T-cell (primary cell): Measurements from ENCODE around the gene ACSS2. TPM values are rescaled to one million over a fixed set of nuclear protein-coding genes. Genes with fewer than 3 reads are reported as not detected.

Experiments used
- ATAC-seq, 4 experiments: fragments of 200-7000 bp in 3 of 4; fragments of 150-1000 bp in 1 of 4; cut with Tn5 transposase; replicated peaks in 1 of 4; 1 replicate in 3 of 4; 2 replicates in 1 of 4; pipeline ENCODE4 v1.10.0; 2021; ENCODE audit warnings: moderate library complexity in 3 of 4, mild to moderate bottlenecking in 2 of 4, moderate number of reproducible peaks in 1 of 4
- CTCF ChIA-PET, 2 donors: fragments of 300-600 bp; sonication (Branson Sonifier 250); formaldehyde crosslinking; loops; one replicate each; lab custom pipeline; 2022; ENCODE audit warnings: antibody characterized with exemption in 2 of 2; lab: Charles Lee
- POLR2A ChIA-PET, 2 donors: fragments of 300-600 bp; sonication (Branson Sonifier 250); formaldehyde crosslinking; loops; one replicate each; lab custom pipeline; 2022; ENCODE audit warnings: antibody characterized with exemption in 2 of 2; lab: Charles Lee
- DNase-seq, 35 experiments: peaks; one replicate each; pipeline versions ENCODE4 v3.0.0 to v3.0.0-alpha.2; 2013 to 2023
- H3K27ac ChIP-seq: one replicate; pipeline ENCODE4 v1.5.1; 2013; ENCODE audit warnings: low read length
- H3K27me3 ChIP-seq, 2 experiments: replicated peaks in 1 of 2; 1 replicate in 1 of 2; 2 replicates in 1 of 2; pipeline versions ENCODE4 v1.6.1 to v1.7.0; 2013; ENCODE audit warnings: low read length in 1 of 2, mixed read lengths in 1 of 2; ENCODE audit not compliant: control insufficient read depth in 2 of 2, insufficient read depth in 2 of 2; ENCODE audit errors: extremely low read depth in 1 of 2
- H3K36me3 ChIP-seq, 2 donors: 1 replicate in 1 of 2; 2 replicates in 1 of 2; pipeline versions ENCODE4 v1.6.1 to v1.7.0; 2013; ENCODE audit warnings: low read length in 1 of 2; ENCODE audit not compliant: control insufficient read depth in 2 of 2, insufficient read depth in 1 of 2; ENCODE audit errors: extremely low read depth in 1 of 2
- H3K4me1 ChIP-seq, 2 experiments: 1 replicate in 1 of 2; 2 replicates in 1 of 2; pipeline versions ENCODE4 v1.6.1 to v1.7.0; 2013; ENCODE audit warnings: low read length in 2 of 2, mixed read lengths in 1 of 2; ENCODE audit not compliant: insufficient read depth in 2 of 2, control insufficient read depth in 1 of 2; ENCODE audit errors: extremely low read depth in 1 of 2
- H3K4me3 ChIP-seq, 2 donors: 1 replicate in 1 of 2; 2 replicates in 1 of 2; pipeline versions ENCODE4 v1.5.1 to v1.7.0; 2013; ENCODE audit warnings: mild to moderate bottlenecking in 2 of 2, low read length in 1 of 2, moderate library complexity in 1 of 2; ENCODE audit not compliant: control insufficient read depth in 1 of 2; ENCODE audit errors: extremely low read depth in 1 of 2
- H3K9me3 ChIP-seq: 2 replicates; pipeline ENCODE4 v1.7.0; 2013
- H3K27ac Mint-ChIP-seq, 2 donors: one replicate each; pipeline ENCODE4 v1.8.0; 2020 to 2021; ENCODE audit warnings: mild to moderate bottlenecking in 2 of 2, mixed read lengths in 2 of 2
- H3K27me3 Mint-ChIP-seq, 2 donors: one replicate each; pipeline ENCODE4 v1.8.0; 2021 to 2022; ENCODE audit warnings: mixed read lengths in 2 of 2
- H3K36me3 Mint-ChIP-seq: one replicate; pipeline ENCODE4 v1.8.0; 2021; ENCODE audit warnings: mixed read lengths
- H3K4me1 Mint-ChIP-seq, 3 donors: one replicate each; pipeline ENCODE4 v1.8.0; 2020 to 2022; ENCODE audit warnings: mixed read lengths in 3 of 3, mild to moderate bottlenecking in 1 of 3
- H3K4me3 Mint-ChIP-seq, 3 donors: one replicate each; pipeline ENCODE4 v1.8.0; 2020 to 2022; ENCODE audit warnings: mild to moderate bottlenecking in 3 of 3, mixed read lengths in 3 of 3, moderate library complexity in 3 of 3
- H3K9me3 Mint-ChIP-seq, 3 donors: one replicate each; pipeline ENCODE4 v1.8.0; 2020 to 2022; ENCODE audit warnings: mixed read lengths in 3 of 3
- WGBS: methylation state at CpG from one replicate; pipeline ENCODE4 v1.1.5; 2013; ENCODE audit warnings: missing lambda C conversion rate; ENCODE audit not compliant: insufficient coverage; 5-methylcytosine and 5-hydroxymethylcytosine counted together
- total RNA-seq, 35 experiments: library from RNA in 6 of 35; stranded (reverse) in 6 of 35; fragments of 120-200 nt in 1 of 35; gene quantifications; one replicate each; pipeline versions ENCODE4 v1.2.1 to v1.2.4 and lab custom pipeline; 2013 to 2026

ACSS2 gene
- total RNA-seq, 5 donors from 2014 or later (not counting 1 experiment from before 2014, with no cell fraction given), result 24.7 to 34.7 (median 27.7) TPM

DNA sequence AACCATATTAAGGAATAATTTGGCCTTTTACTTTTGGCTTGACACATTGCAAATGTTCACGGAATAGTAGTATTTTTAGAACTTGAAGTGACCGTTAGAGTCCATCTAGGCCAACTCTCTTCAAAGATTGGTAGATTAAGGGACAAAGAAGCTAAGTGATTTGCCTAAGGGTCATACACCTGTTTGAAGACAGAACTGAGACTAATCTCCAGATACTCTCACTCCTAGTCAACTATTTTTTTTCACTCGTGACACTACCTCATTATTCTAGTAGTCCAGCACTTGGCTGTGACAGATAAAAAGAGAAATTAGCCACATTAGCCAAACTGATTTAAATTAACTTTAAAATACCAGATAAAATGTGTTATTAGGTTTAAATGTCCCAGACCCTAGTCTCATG is 10.6 kb downstream of the ACSS2 start:
- CTCF ChIA-PET, result no interaction called here
- Histone ChIP-seq H3K27me3 (no peaks in the 10 kb centered on the region), H3K9me3 (no peaks in the 10 kb centered on the region), H3K36me3 (peaks cover 3 to 11% of the 10 kb centered on the region in 2 donors), H3K27ac (no peak overlapping the region), H3K4me3 (no peak overlapping the region), H3K4me1 (peaks cover 0 to 9% of the 10 kb centered on the region in 2 experiments)
- ATAC-seq (no peak), DNase-seq (no peak)
- Mint-ChIP-seq H3K36me3 (peaks cover 32% of the 10 kb centered on the region), H3K27me3 (no peaks in the 10 kb centered on the region), H3K4me3 (no peak overlapping the region), H3K9me3 (no peaks in the 10 kb centered on the region), H3K27ac (no peak overlapping the region), H3K4me1 (peaks cover 24% of the 10 kb centered on the region in 3 donors)
- no CpG with 5 or more reads among the region's 3 CpGs for WGBS
- POLR2A ChIA-PET, result no interaction called here

DNA sequence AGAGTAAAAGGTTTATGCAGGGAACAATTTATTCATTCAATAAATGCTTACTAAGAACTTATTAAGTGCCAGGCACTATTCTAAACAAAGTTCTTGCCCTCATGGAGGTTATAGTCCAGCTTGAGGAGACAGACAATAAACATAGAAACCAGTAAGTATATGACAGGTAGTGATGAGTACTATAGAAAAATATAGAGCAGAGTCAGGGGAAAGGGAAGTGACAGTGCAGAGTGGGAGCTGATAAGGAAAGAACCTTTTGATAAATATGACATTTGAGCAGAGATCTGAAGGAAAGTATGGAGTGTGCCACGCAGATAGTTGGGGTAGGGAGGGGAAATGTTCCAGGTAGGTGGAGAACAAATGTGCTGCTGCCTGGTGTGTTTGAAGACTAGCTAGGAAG is 12.1 kb downstream of the ACSS2 start:
- CTCF ChIA-PET, result interaction anchor here in 1 of 2 donors (0.7 kb wide), 1 partner anchor 163 kb away, joined by 6 read pairs; no protein-coding TSS in a partner anchor
- H3K27ac Mint-ChIP-seq, result no peak overlapping the region

DNA sequence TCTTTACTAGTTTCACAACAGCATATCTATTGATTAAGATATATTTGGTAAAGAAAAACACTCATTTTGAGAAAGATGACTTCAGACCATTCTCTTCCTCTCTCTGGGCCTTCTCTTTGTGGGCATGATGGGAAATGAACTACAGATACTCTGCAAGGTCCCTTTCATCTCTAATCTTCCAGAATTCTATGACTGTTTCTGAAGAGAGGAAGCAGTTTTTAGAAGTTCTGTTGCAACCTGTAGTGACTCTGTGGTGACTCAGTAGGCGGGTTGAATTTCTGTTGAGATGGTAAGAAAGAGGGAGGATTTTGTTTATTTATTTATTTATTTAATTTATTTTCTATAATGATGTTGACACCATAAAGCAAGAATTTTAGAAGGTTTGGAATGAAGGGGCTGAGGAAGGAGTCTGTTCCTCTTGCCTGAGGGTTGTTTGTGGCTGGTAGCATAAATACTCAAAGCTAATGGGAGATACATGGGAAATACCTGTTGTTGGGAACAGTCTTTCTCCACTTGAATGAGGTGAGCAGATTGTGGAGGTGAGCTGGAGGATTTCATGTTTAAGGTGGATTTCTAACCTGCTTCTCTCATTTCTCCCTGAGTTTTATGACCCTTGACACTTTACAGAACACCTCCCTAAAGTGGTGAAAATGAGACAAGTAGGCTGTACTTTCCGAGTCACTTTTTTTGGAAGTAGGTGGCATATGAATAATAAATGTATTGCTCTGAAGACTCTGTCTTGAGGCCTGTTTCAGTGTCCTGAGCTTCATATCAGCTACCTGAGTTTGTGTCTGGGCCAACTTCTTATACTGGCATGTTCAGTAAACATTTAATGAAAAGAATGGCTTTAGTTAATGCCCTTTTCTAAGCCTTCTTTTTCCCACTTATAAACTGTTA is 15.0 kb downstream of the ACSS2 start:
- ChIA-PET CTCF (no interaction called here), POLR2A (no interaction called here)
- H3K27ac Mint-ChIP-seq, result peak overlapping the region; percentile 23 to 49
- no peaks in the 10 kb centered on the region for H3K27me3 Mint-ChIP-seq
- no CpG with 5 or more reads among the region's 2 CpGs for WGBS
- H3K4me3 ChIP-seq, result no peak overlapping the region
- no peaks in the 10 kb centered on the region for H3K27me3 ChIP-seq
- peak; percentile 74 to 91 (median 89) for ATAC-seq
- H3K4me1 Mint-ChIP-seq, result peaks cover 24 to 31% (median 29%) of the 10 kb centered on the region in 3 donors
- H3K4me1 ChIP-seq, result peaks cover 0 to 11% of the 10 kb centered on the region in 2 experiments
- H3K4me3 Mint-ChIP-seq, result no peak overlapping the region
- no peaks in the 10 kb centered on the region for H3K36me3 ChIP-seq
- no peaks in the 10 kb centered on the region for H3K9me3 ChIP-seq
- H3K9me3 Mint-ChIP-seq, result no peaks in the 10 kb centered on the region
- DNase-seq, result peak in 2 of 35 experiments; percentile 16 to 19
- H3K27ac ChIP-seq, result no peak overlapping the region
- H3K36me3 Mint-ChIP-seq, result peaks cover 12% of the 10 kb centered on the region

More for the DNA sequence above, 12.1 kb downstream of the ACSS2 start:
- Mint-ChIP-seq H3K4me3 (no peak overlapping the region), H3K4me1 (peaks cover 24 to 31% (median 29%) of the 10 kb centered on the region in 3 donors), H3K27me3 (no peaks in the 10 kb centered on the region), H3K36me3 (peaks cover 23% of the 10 kb centered on the region), H3K9me3 (no peaks in the 10 kb centered on the region)
- no peak overlapping the region for H3K4me3 ChIP-seq
- H3K9me3 ChIP-seq, result no peaks in the 10 kb centered on the region
- H3K27ac ChIP-seq, result no peak overlapping the region
- peaks cover 3 to 9% of the 10 kb centered on the region in 2 donors for H3K36me3 ChIP-seq
- DNase-seq (no peak), ATAC-seq (no peak)
- no peaks in the 10 kb centered on the region for H3K27me3 ChIP-seq
- POLR2A ChIA-PET, result interaction anchor here in 1 of 2 donors (0.6 to 0.8 kb wide), 2 partner anchors 51 to 1900 kb away, joined by 5 to 10 read pairs; no protein-coding TSS in a partner anchor
- no CpG with 5 or more reads among the region's 1 CpG for WGBS
- H3K4me1 ChIP-seq, result peaks cover 0 to 11% of the 10 kb centered on the region in 2 experiments

DNA sequence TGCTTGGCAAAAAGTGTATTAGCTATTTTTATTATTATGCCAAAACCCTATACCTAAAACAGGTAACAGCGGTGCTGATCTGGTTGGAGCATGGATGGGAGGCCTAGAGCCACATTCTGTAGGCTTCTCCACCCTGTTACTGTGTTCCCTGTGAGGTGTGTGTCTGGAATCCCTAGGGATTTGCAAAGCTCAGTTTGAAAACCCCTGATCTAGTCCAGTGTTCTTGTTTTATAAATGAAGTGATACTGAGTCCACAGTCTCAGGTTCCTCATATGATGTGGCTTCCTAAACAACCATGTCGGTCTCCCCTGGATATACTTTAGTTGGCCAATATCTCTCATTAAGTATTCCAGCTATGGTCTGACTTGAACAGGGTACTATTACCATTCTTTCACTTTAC is 16.3 kb downstream of the ACSS2 start:
- H3K27ac Mint-ChIP-seq, result no peak overlapping the region
- no peaks in the 10 kb centered on the region for H3K9me3 ChIP-seq
- WGBS, result 100% methylated on average over 1 of the region's 2 CpGs

DNA sequence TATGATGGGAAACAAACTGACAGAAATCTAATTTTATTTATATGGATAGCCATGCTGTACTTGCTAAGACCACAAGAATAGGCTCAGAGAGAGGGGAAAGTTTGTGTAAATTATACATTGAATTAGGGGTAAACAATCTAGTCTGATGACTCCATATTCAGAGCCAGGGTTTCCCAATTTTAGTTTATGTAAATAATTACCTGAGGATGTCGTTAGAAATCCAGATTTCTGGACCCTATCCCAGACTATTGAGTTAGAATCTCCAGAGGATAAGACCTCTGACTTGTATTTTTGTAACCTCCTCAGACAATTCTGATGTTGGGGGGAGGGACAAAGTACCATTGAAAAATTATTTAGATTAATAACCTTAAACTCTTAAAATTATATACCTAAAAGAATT is 18.3 kb downstream of the ACSS2 start:
- no peak for ATAC-seq
- H3K4me1 ChIP-seq, result peaks cover 0 to 11% of the 10 kb centered on the region in 2 experiments
- no peak overlapping the region for H3K27ac ChIP-seq
- Mint-ChIP-seq H3K4me3 (no peak overlapping the region), H3K36me3 (peaks cover 6% of the 10 kb centered on the region), H3K4me1 (peaks cover 19 to 29% (median 22%) of the 10 kb centered on the region in 3 donors), H3K9me3 (no peaks in the 10 kb centered on the region), H3K27ac (no peak overlapping the region), H3K27me3 (no peaks in the 10 kb centered on the region)
- H3K4me3 ChIP-seq, result no peak overlapping the region
- no peaks in the 10 kb centered on the region for H3K27me3 ChIP-seq
- CTCF ChIA-PET, result interaction anchor here in 1 of 2 donors (0.5 kb wide), 1 partner anchor 10 kb away, joined by 3 read pairs; no protein-coding TSS in a partner anchor
- POLR2A ChIA-PET, result no interaction called here
- WGBS, result no CpG with 5 or more reads among the region's 1 CpG
- H3K9me3 ChIP-seq, result no peaks in the 10 kb centered on the region
- DNase-seq, result no peak
- H3K36me3 ChIP-seq, result no peaks in the 10 kb centered on the region

More for the DNA sequence above, 16.3 kb downstream of the ACSS2 start:
- no peaks in the 10 kb centered on the region for H3K9me3 Mint-ChIP-seq
- Histone ChIP-seq H3K27me3 (no peaks in the 10 kb centered on the region), H3K4me1 (peaks cover 0 to 11% of the 10 kb centered on the region in 2 experiments), H3K4me3 (no peak overlapping the region), H3K36me3 (no peaks in the 10 kb centered on the region), H3K27ac (no peak overlapping the region)
- H3K4me1 Mint-ChIP-seq, result peaks cover 24 to 31% (median 29%) of the 10 kb centered on the region in 3 donors
- H3K27me3 Mint-ChIP-seq, result no peaks in the 10 kb centered on the region
- DNase-seq, result no peak
- peaks cover 7% of the 10 kb centered on the region for H3K36me3 Mint-ChIP-seq
- CTCF ChIA-PET, result no interaction called here
- POLR2A ChIA-PET, result interaction anchor here in 1 of 2 donors (0.5 kb wide), 1 partner anchor 12 kb away, joined by 5 read pairs; no protein-coding TSS in a partner anchor
- no peak for ATAC-seq
- no peak overlapping the region for H3K4me3 Mint-ChIP-seq

DNA sequence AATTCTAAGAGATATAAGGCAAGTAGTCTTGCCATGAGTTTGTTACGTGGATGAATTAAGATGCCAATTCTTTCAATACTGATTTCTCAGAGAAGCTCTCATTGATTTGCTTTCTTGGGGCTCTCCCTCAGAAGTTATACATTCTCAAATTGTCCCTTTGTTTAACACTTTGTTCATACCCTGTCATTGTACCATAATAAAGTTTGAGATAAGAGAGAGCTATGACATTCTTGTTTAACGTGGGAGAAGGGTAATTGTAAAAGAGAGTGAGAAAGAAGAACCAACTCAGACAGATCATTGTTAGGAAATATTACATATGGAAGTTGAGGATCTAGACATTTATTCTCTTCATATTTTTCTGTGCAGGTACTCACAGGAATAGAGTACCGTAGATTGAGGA is 19.1 kb downstream of the ACSS2 start:
- Mint-ChIP-seq H3K27ac (no peak overlapping the region), H3K27me3 (no peaks in the 10 kb centered on the region), H3K9me3 (no peaks in the 10 kb centered on the region), H3K4me3 (no peak overlapping the region), H3K36me3 (peaks cover 8% of the 10 kb centered on the region), H3K4me1 (peaks cover 12 to 22% (median 17%) of the 10 kb centered on the region in 3 donors)
- POLR2A ChIA-PET, result no interaction called here
- Histone ChIP-seq H3K4me1 (peaks cover 0 to 11% of the 10 kb centered on the region in 2 experiments), H3K4me3 (no peak overlapping the region), H3K36me3 (no peaks in the 10 kb centered on the region), H3K27ac (no peak overlapping the region), H3K27me3 (no peaks in the 10 kb centered on the region), H3K9me3 (no peaks in the 10 kb centered on the region)
- ATAC-seq, result no peak
- CTCF ChIA-PET, result no interaction called here
- WGBS, result no CpG with 5 or more reads among the region's 3 CpGs
- DNase-seq, result no peak
